HG03469 (cell line): ENCODE measurements around the gene LHPP.
"Not testable (repeated sequence)": the region's sequence is repeated elsewhere in the genome, so short reads cannot be mapped to it uniquely, and the experiment has no call there.

ENCODE experiments used
- ATAC-seq: cut with Tn5 transposase; IDR thresholded peaks from one replicate; pipeline ENCODE4 v1.9.1; 2021; ENCODE audit warnings: mild to moderate bottlenecking, moderate library complexity, moderate number of reproducible peaks; ENCODE audit not compliant: unreplicated experiment

Gene LHPP

GRCh38 chr10:124568848-124569622 lies 107.4 kb downstream of the LHPP start:
- no peak for ATAC-seq

- ATAC-seq, result no peak
Measured at GRCh38 chr10:124569623-124570470, 108.2 kb downstream of the LHPP start.

- no peak for ATAC-seq
Measured at GRCh38 chr10:124570646-124571045, 109.0 kb downstream of the LHPP start.

- no peak for ATAC-seq
Measured at GRCh38 chr10:124572751-124573150, 111.1 kb downstream of the LHPP start.

GRCh38 chr10:124573726-124574455 lies 112.3 kb downstream of the LHPP start:
- no peak for ATAC-seq

- no peak for ATAC-seq
Measured at GRCh38 chr10:124574456-124575070, 112.9 kb downstream of the LHPP start.

- ATAC-seq, result no peak
Measured at GRCh38 chr10:124575107-124576035, 113.7 kb downstream of the LHPP start.

GRCh38 chr10:124576526-124577420 lies 115.2 kb downstream of the LHPP start:
- no peak for ATAC-seq

GRCh38 chr10:124577651-124578050 lies 116.0 kb downstream of the LHPP start:
- ATAC-seq, result no peak

- no peak for ATAC-seq
Measured at GRCh38 chr10:124578231-124579010, 116.8 kb downstream of the LHPP start.

GRCh38 chr10:124579011-124579399 lies 117.4 kb downstream of the LHPP start:
- no peak for ATAC-seq

- no peak for ATAC-seq
Measured at GRCh38 chr10:124586142-124586541, 124.5 kb downstream of the LHPP start.

- ATAC-seq, result no peak
Measured at GRCh38 chr10:124587811-124588211, 126.2 kb downstream of the LHPP start.

- not testable (repeated sequence) for ATAC-seq
Measured at GRCh38 chr10:124588341-124588735, 126.7 kb downstream of the LHPP start.

GRCh38 chr10:124588736-124589490 lies 127.3 kb downstream of the LHPP start:
- ATAC-seq, result no peak

- ATAC-seq, result no peak
Measured at GRCh38 chr10:124589491-124590041, 127.9 kb downstream of the LHPP start.
